Endothelial cell of umbilical vein (primary cell): ENCODE measurements around the gene SMIM17. TPM values are rescaled to one million over a fixed set of nuclear protein-coding genes. Genes with fewer than 3 reads are reported as not detected.

Source experiments
- BruUV-seq: library from RNA; stranded (reverse); fragments of 400-500 nt; replicated peaks from 2 replicates; lab custom pipeline; 2021; lab: Mats Ljungman, UMichigan
- CTCF ChIA-PET: fragments of 300-600, 350-600 bp; sonication (Branson Sonifier 250); formaldehyde crosslinking; loops from one replicate; lab custom pipeline; 2021; ENCODE audit warnings: antibody characterized with exemption, inconsistent platforms; lab: Charles Lee
- POLR2A ChIA-PET: fragments of 300-600, 350-600 bp; sonication (Branson Sonifier 250); formaldehyde crosslinking; loops from one replicate; lab custom pipeline; 2021; ENCODE audit warnings: antibody characterized with exemption, inconsistent platforms; lab: Charles Lee
- DNase-seq: peaks from one replicate; pipeline ENCODE4 v3.0.0-alpha.2; 2011; ENCODE audit warnings: low read depth, low spot score
- FAIRE-seq: peaks from 2 replicates; lab custom pipeline; 2011; peaks lifted over from hg19 to GRCh38; lab: Jason Lieb, UNC
- H2AFZ ChIP-seq: 2 replicates; pipeline ENCODE4 v1.6.0; 2012; ENCODE audit warnings: low read depth, low read length, control low read depth, inconsistent platforms
- H3K27ac ChIP-seq: 2 replicates; pipeline ENCODE4 v1.5.1; 2011; ENCODE audit warnings: low read depth, mild to moderate bottlenecking, control low read depth, low read length, moderate library complexity; ENCODE audit not compliant: insufficient read depth
- H3K27me3 ChIP-seq, 2 experiments: 2 replicates each; pipeline versions ENCODE4 v1.6.0 to v1.6.1; 2011; ENCODE audit warnings: low read length in 2 of 2, mixed read lengths in 1 of 2; ENCODE audit not compliant: control insufficient read depth in 2 of 2, insufficient read depth in 2 of 2
- H3K36me3 ChIP-seq, 2 experiments: 2 replicates in 1 of 2; 3 replicates in 1 of 2; pipeline ENCODE4 v1.5.1; 2011; ENCODE audit warnings: low read length in 2 of 2, mild to moderate bottlenecking in 1 of 2, moderate library complexity in 1 of 2; ENCODE audit not compliant: control insufficient read depth in 2 of 2, insufficient read depth in 2 of 2; ENCODE audit errors: extremely low read depth in 1 of 2
- H3K4me1 ChIP-seq: 3 replicates; pipeline ENCODE4 v1.5.1; 2011; ENCODE audit warnings: mild to moderate bottlenecking, low read length; ENCODE audit not compliant: control insufficient read depth, insufficient read depth; ENCODE audit errors: extremely low read depth
- H3K4me2 ChIP-seq: 2 replicates; pipeline ENCODE4 v1.6.1; 2011; ENCODE audit warnings: low read length, control low read depth, mixed read lengths; ENCODE audit not compliant: insufficient read depth
- H3K4me3 ChIP-seq, 3 experiments: fragments of 200-600 bp in 1 of 3; sonication (generic), shearing (Covaris generic) in 1 of 3; replicated peaks in 1 of 3; 2 replicates each; pipeline ENCODE4 v1.5.1; 2011 to 2016; ENCODE audit warnings: control low read depth in 3 of 3, low read length in 3 of 3, mild to moderate bottlenecking in 2 of 3, inconsistent platforms in 1 of 3, low read depth in 1 of 3, moderate library complexity in 1 of 3; ENCODE audit not compliant: insufficient read depth in 1 of 3
- H3K79me2 ChIP-seq: 2 replicates; pipeline ENCODE4 v1.6.0; 2012; ENCODE audit warnings: low read length, inconsistent platforms; ENCODE audit not compliant: control insufficient read depth, insufficient read depth
- H3K9ac ChIP-seq: replicated peaks from 2 replicates; pipeline ENCODE3; 2011; ENCODE audit warnings: low read length, control low read depth; ENCODE audit not compliant: insufficient read depth; ENCODE audit errors: extremely low read depth
- H3K9me1 ChIP-seq: replicated peaks from 3 replicates; pipeline ENCODE4 v1.6.0; 2011; ENCODE audit warnings: mild to moderate bottlenecking, low read length; ENCODE audit not compliant: control insufficient read depth, insufficient read depth; ENCODE audit errors: extremely low read depth
- H3K9me3 ChIP-seq: replicated peaks from 2 replicates; pipeline ENCODE4 v1.5.1; 2012; ENCODE audit warnings: low read length, inconsistent platforms; ENCODE audit not compliant: control insufficient read depth, insufficient read depth
- H4K20me1 ChIP-seq: replicated peaks from 2 replicates; pipeline ENCODE3; 2011; ENCODE audit warnings: mild to moderate bottlenecking, low read length; ENCODE audit not compliant: control insufficient read depth, insufficient read depth; ENCODE audit errors: extremely low read depth
- CTCF ChIP-seq, 2 donors: IDR thresholded peaks; 1 replicate in 1 of 2; 2 replicates in 1 of 2; pipeline ENCODE4 v1.5.1; 2011; ENCODE audit warnings: low read length in 2 of 2, mild to moderate bottlenecking in 2 of 2, moderate library complexity in 2 of 2, control low read depth in 1 of 2, inconsistent platforms in 1 of 2, low read depth in 1 of 2; ENCODE audit not compliant: insufficient read depth in 1 of 2; ENCODE audit errors: extremely low read depth in 1 of 2
- EZH2 ChIP-seq: IDR thresholded peaks from 2 replicates; pipeline ENCODE4 v1.6.1; 2012; ENCODE audit warnings: borderline replicate concordance, low read depth, mild to moderate bottlenecking, moderate library complexity, low read length, inconsistent platforms; ENCODE audit not compliant: severe bottlenecking
- FOS ChIP-seq: IDR thresholded peaks from 2 replicates; pipeline ENCODE4 v1.6.1; 2011; ENCODE audit warnings: mild to moderate bottlenecking, low read length, moderate library complexity, borderline replicate concordance; ENCODE audit not compliant: insufficient read depth
- GATA2 ChIP-seq: IDR thresholded peaks from 2 replicates; pipeline ENCODE4 v1.7.0; 2011; ENCODE audit warnings: low read depth, mild to moderate bottlenecking, moderate library complexity, mixed read lengths, low read length; ENCODE audit not compliant: insufficient read length, insufficient read depth
- JUN ChIP-seq: IDR thresholded peaks from 2 replicates; pipeline ENCODE4 v1.6.1; 2011; ENCODE audit warnings: borderline replicate concordance, low read depth; ENCODE audit not compliant: insufficient read length, insufficient read depth
- MAX ChIP-seq: IDR thresholded peaks from 2 replicates; pipeline ENCODE4 v1.6.1; 2011; ENCODE audit not compliant: insufficient read depth, insufficient read length
- MYC ChIP-seq: IDR thresholded peaks from one replicate; pipeline ENCODE4 v1.6.1; 2011; ENCODE audit warnings: mild to moderate bottlenecking, low read depth, low read length
- POLR2A ChIP-seq: IDR thresholded peaks from 2 replicates; pipeline ENCODE4 v1.6.1; 2012; ENCODE audit warnings: low read depth, mild to moderate bottlenecking, control low read depth, low read length
- POLR2AphosphoS5 ChIP-seq: IDR thresholded peaks from 2 replicates; pipeline ENCODE4 v1.6.1; 2012; ENCODE audit warnings: low read depth, mild to moderate bottlenecking, control low read depth, low read length, moderate library complexity; ENCODE audit not compliant: insufficient read depth
- dilution Hi-C: fragments of 300-500 bp; cut with MboI; formaldehyde crosslinking; loops from one replicate; pipeline ENCODE4 v1.15.0; 2019; ENCODE audit warnings: low sequenced_read_pairs; ENCODE audit not compliant: extremely low pct_ligation_motif_present
- intact Hi-C: fragments of 100-400 bp; cut with micrococcal nuclease; formaldehyde crosslinking; loops from one replicate; pipeline ENCODE4 v1.10.0; 2022
- polyA plus RNA-seq, 4 experiments: library from polyadenylated mRNA; depleted of rRNA in 3 of 4; stranded (reverse) in 3 of 4; unstranded in 1 of 4; fragments of >200 nt; gene quantifications; 2 replicates each; pipeline versions ENCODE4 v1.2.1 to v1.2.3, GENCODE V29; 2011 to 2012; ENCODE audit warnings: missing spikeins in 1 of 4
- total RNA-seq: library from RNA; stranded (reverse); gene quantifications from 2 replicates; pipeline ENCODE4 v1.2.3, GENCODE V29; 2021

Gene SMIM17
- total and polyA plus RNA-seq, 2 donors (not counting 3 experiments of a cell fraction or from before 2014, with no cell fraction given): 0.10 to 1.4 TPM

- H3K4me3 ChIP-seq: no peak overlapping the region
- FAIRE-seq: no peak
- H3K27ac ChIP-seq: no peak overlapping the region
- POLR2A ChIA-PET: no interaction called here
- CTCF ChIA-PET: no interaction called here
- DNase-seq: no peak
- BruUV-seq: no TSS peak
- no peaks in the 10 kb centered on the region for H3K27me3 ChIP-seq
- no peaks in the 10 kb centered on the region for H3K4me1 ChIP-seq
- intact Hi-C loops: no loop called here
- H2AFZ ChIP-seq: no peak overlapping the region
- H4K20me1 ChIP-seq: no peaks in the 10 kb centered on the region
- H3K4me2 ChIP-seq: no peak overlapping the region
- peaks cover 7% of the 10 kb centered on the region for H3K9me3 ChIP-seq
- H3K9ac ChIP-seq: no peak overlapping the region
- H3K9me1 ChIP-seq: no peaks in the 10 kb centered on the region
- no peaks in the 10 kb centered on the region for H3K36me3 ChIP-seq
- dilution Hi-C loops: no loop called here
- TF ChIP-seq POLR2AphosphoS5 (no peak), EZH2 (no peak), CTCF (IDR thresholded peaks at IDR 0.05; ENCODE audit: extremely low read depth in 1 of 2, insufficient read depth in 1 of 2, low read depth in 1 of 2, low read length in 2 of 2) (no peak), MAX (no peak), FOS (no peak), POLR2A (no peak), GATA2 (no peak), JUN (no peak), MYC (no peak)
- H3K79me2 ChIP-seq: no peaks in the 10 kb centered on the region
Measured at GRCh38 chr19:56633021-56633420, 9.9 kb upstream of the SMIM17 start.
